GM23338 (cell line): ENCODE measurements around the gene AJM1. TPM values are rescaled to one million over a fixed set of nuclear protein-coding genes. Genes with fewer than 3 reads are reported as not detected.

Source experiments
- ATAC-seq: fragments of 200-7000 bp; cut with Tn5 transposase; 3 replicates; pipeline ENCODE4 v1.9.1; 2020
- DNase-seq: peaks from one replicate; pipeline ENCODE4 v3.0.0-alpha.2; 2015; ENCODE audit warnings: low spot score
- H2AFZ ChIP-seq: fragments of 200-600 bp; sonication (generic); 2 replicates; pipeline ENCODE4 v1.8.0; 2016; ENCODE audit warnings: antibody characterized with exemption, mild to moderate bottlenecking, moderate library complexity
- H3F3A ChIP-seq: fragments of 200-600 bp; sonication (generic); replicated peaks from 2 replicates; pipeline ENCODE4 v1.8.0; 2017; ENCODE audit warnings: antibody characterized with exemption, mixed run types, low read depth
- H3K27ac ChIP-seq: fragments of 200-600 bp; sonication (generic); 2 replicates; pipeline ENCODE4 v1.6.1; 2016; ENCODE audit warnings: low read depth
- H3K27me3 ChIP-seq: fragments of 200-600 bp; sonication (generic); 2 replicates; pipeline ENCODE4 v1.8.0; 2016; ENCODE audit warnings: mild to moderate bottlenecking, mixed run types, moderate library complexity; ENCODE audit not compliant: insufficient read depth
- H3K36me3 ChIP-seq: fragments of 200-600 bp; sonication (generic); 2 replicates; pipeline ENCODE4 v1.8.0; 2016; ENCODE audit warnings: mild to moderate bottlenecking; ENCODE audit not compliant: insufficient read depth
- H3K4me1 ChIP-seq: fragments of 200-600 bp; sonication (generic); 2 replicates; pipeline ENCODE4 v1.8.0; 2016; ENCODE audit warnings: mild to moderate bottlenecking, moderate library complexity; ENCODE audit not compliant: insufficient read depth
- H3K4me2 ChIP-seq: fragments of 200-600 bp; sonication (generic); 2 replicates; pipeline ENCODE4 v1.7.1; 2017; ENCODE audit warnings: mixed run types
- H3K4me3 ChIP-seq: fragments of 200-600 bp; sonication (generic); 2 replicates; pipeline ENCODE4 v1.6.1; 2016; ENCODE audit warnings: mixed run types
- H3K79me2 ChIP-seq: fragments of 200-600 bp; sonication (generic); replicated peaks from 2 replicates; pipeline ENCODE4 v1.8.0; 2017; ENCODE audit warnings: mild to moderate bottlenecking; ENCODE audit not compliant: insufficient read depth
- H3K9me2 ChIP-seq: fragments of 200-600 bp; sonication (generic); 2 replicates; pipeline ENCODE4 v1.8.0; 2017; ENCODE audit not compliant: insufficient read depth
- H4K20me1 ChIP-seq: fragments of 200-600 bp; sonication (generic); replicated peaks from 2 replicates; pipeline ENCODE4 v1.8.0; 2017; ENCODE audit warnings: mild to moderate bottlenecking; ENCODE audit not compliant: insufficient read depth
- H3K27ac Mint-ChIP-seq: 2 replicates; pipeline ENCODE4 v1.8.0; 2020; ENCODE audit warnings: inconsistent platforms, mild to moderate bottlenecking, moderate library complexity, mixed read lengths
- H3K27me3 Mint-ChIP-seq: 3 replicates; pipeline ENCODE4 v1.8.0; 2022; ENCODE audit warnings: low read depth, mild to moderate bottlenecking, moderate library complexity, mixed read lengths, inconsistent platforms; ENCODE audit not compliant: insufficient read depth, poor library complexity
- H3K36me3 Mint-ChIP-seq: 3 replicates; pipeline ENCODE4 v1.8.0; 2021; ENCODE audit warnings: low read depth, mild to moderate bottlenecking, inconsistent platforms, moderate library complexity, mixed read lengths
- H3K4me1 Mint-ChIP-seq: 3 replicates; pipeline ENCODE4 v1.8.0; 2020; ENCODE audit warnings: mild to moderate bottlenecking, inconsistent platforms, mixed read lengths
- H3K4me3 Mint-ChIP-seq: 3 replicates; pipeline ENCODE4 v1.8.0; 2021; ENCODE audit warnings: moderate library complexity, mild to moderate bottlenecking, inconsistent platforms, mixed read lengths
- H3K9me3 Mint-ChIP-seq: 3 replicates; pipeline ENCODE4 v1.8.0; 2020; ENCODE audit warnings: moderate library complexity, mild to moderate bottlenecking, inconsistent platforms, mixed read lengths
- CREB1 ChIP-seq: fragments of 250-450 bp; sonication (Bioruptor Pico); IDR thresholded peaks from 2 replicates; pipeline ENCODE4 v1.5.0; 2020; ENCODE audit warnings: low read depth, mild to moderate bottlenecking, moderate library complexity
- CTCF ChIP-seq, 2 experiments: fragments of 200-600 bp in 1 of 2; sonication (generic) in 1 of 2; conservative IDR thresholded peaks; 2 replicates each; pipeline versions ENCODE4 v1.5.1 to v1.6.1; 2016 to 2017; ENCODE audit warnings: antibody characterized with exemption in 2 of 2, low read depth in 2 of 2, mild to moderate bottlenecking in 2 of 2, moderate library complexity in 1 of 2
- EZH2 ChIP-seq: fragments of 200-600 bp; sonication (generic); IDR thresholded peaks from one replicate; pipeline ENCODE4 v1.8.0; 2017; ENCODE audit warnings: antibody characterized with exemption, mild to moderate bottlenecking, low read depth; ENCODE audit not compliant: unreplicated experiment
- EZH2phosphoT487 ChIP-seq: fragments of 200-600 bp; sonication (generic); IDR thresholded peaks from one replicate; pipeline ENCODE4 v1.8.1; 2018; ENCODE audit warnings: antibody characterized with exemption; ENCODE audit not compliant: unreplicated experiment
- JUNB ChIP-seq: IDR thresholded peaks from one replicate; pipeline ENCODE4 v1.6.1; 2016; ENCODE audit warnings: antibody characterized with exemption; ENCODE audit not compliant: unreplicated experiment
- NANOG ChIP-seq: IDR thresholded peaks from 2 replicates; pipeline ENCODE4 v1.6.1; 2016; ENCODE audit warnings: antibody characterized with exemption, borderline replicate concordance
- POLR2AphosphoS5 ChIP-seq: IDR thresholded peaks from 2 replicates; pipeline ENCODE4 v1.6.1; 2016; ENCODE audit warnings: antibody characterized with exemption, low read depth
- REST ChIP-seq: IDR thresholded peaks from one replicate; pipeline ENCODE4 v1.6.1; 2018; ENCODE audit warnings: antibody characterized with exemption; ENCODE audit not compliant: unreplicated experiment
- STAT1 ChIP-seq: IDR thresholded peaks from one replicate; pipeline ENCODE4 v1.6.1; 2016; ENCODE audit warnings: antibody characterized with exemption; ENCODE audit not compliant: unreplicated experiment
- ZNF114 ChIP-seq: fragments of 250-450 bp; sonication (Bioruptor Pico); IDR thresholded peaks from 2 replicates; pipeline ENCODE4 v1.5.0; 2020; ENCODE audit warnings: mild to moderate bottlenecking, moderate library complexity
- ZNF331 ChIP-seq: fragments of 250-450 bp; sonication (Bioruptor Pico); IDR thresholded peaks from 2 replicates; pipeline ENCODE4 v1.5.0; 2020; ENCODE audit warnings: low read depth, mild to moderate bottlenecking, moderate library complexity
- polyA plus RNA-seq: library from polyadenylated mRNA; unstranded; fragments of >200 nt; fragmentation: Nextera tagmentation; extraction: Ambion mirVana; gene quantifications from 2 replicates; pipeline ENCODE4 v1.2.1, GENCODE V29; 2016
- total RNA-seq: library from RNA; depleted of rRNA; stranded (reverse); fragments of >200 nt; shearing (Covaris generic); gene quantifications from 2 replicates; pipeline ENCODE4 v1.2.3, GENCODE V29; 2014
- TF ChIP-seq, protein P1 (sequence below): IDR thresholded peaks from 2 replicates; pipeline ENCODE4 v1.6.1; 2016; ENCODE audit warnings: antibody characterized with exemption
- TF ChIP-seq, protein P2 (sequence below): fragments of 250-450 bp; sonication (Bioruptor Pico); IDR thresholded peaks from 2 replicates; pipeline ENCODE4 v1.5.0; 2020; ENCODE audit warnings: mild to moderate bottlenecking, moderate library complexity

AJM1 gene
- total and polyA plus RNA-seq, 2 experiments from 2014 or later: 0.36 to 0.49 TPM

- Histone ChIP-seq H3K4me2 (no peak overlapping the region), H3K27ac (no peak overlapping the region), H3K79me2 (no peaks in the 10 kb centered on the region), H3K9me2 (no peaks in the 10 kb centered on the region), H3K4me1 (peaks cover 12% of the 10 kb centered on the region; the same call in 1 of the 2 replicates), H3K36me3 (no peaks in the 10 kb centered on the region), H3F3A (0 out of 2 replicates have a peak, but pooled peaks cover 5% of the 10 kb centered on the region), H3K4me3 (no peak overlapping the region), H3K27me3 (peaks cover 13% of the 10 kb centered on the region), H2AFZ (no peak overlapping the region), H4K20me1 (0 out of 2 replicates have a peak, but pooled peaks cover 3% of the 10 kb centered on the region)
- TF ChIP-seq EZH2phosphoT487 (no peak), CREB1 (CRISPR knock-in tag) (no peak), REST (no peak), NANOG (no peak), STAT1 (no peak), POLR2AphosphoS5 (no peak), JUNB (no peak), ZNF114 (CRISPR knock-in tag) (no peak), EZH2 (no peak), ZNF331 (no peak), CTCF (conservative IDR thresholded peaks at IDR 0.05; ENCODE audit: low read depth in 2 of 2) (no peak)
- TF ChIP-seq, protein P1, sequence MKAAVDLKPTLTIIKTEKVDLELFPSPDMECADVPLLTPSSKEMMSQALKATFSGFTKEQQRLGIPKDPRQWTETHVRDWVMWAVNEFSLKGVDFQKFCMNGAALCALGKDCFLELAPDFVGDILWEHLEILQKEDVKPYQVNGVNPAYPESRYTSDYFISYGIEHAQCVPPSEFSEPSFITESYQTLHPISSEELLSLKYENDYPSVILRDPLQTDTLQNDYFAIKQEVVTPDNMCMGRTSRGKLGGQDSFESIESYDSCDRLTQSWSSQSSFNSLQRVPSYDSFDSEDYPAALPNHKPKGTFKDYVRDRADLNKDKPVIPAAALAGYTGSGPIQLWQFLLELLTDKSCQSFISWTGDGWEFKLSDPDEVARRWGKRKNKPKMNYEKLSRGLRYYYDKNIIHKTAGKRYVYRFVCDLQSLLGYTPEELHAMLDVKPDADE: no peak
- TF ChIP-seq, protein P2, sequence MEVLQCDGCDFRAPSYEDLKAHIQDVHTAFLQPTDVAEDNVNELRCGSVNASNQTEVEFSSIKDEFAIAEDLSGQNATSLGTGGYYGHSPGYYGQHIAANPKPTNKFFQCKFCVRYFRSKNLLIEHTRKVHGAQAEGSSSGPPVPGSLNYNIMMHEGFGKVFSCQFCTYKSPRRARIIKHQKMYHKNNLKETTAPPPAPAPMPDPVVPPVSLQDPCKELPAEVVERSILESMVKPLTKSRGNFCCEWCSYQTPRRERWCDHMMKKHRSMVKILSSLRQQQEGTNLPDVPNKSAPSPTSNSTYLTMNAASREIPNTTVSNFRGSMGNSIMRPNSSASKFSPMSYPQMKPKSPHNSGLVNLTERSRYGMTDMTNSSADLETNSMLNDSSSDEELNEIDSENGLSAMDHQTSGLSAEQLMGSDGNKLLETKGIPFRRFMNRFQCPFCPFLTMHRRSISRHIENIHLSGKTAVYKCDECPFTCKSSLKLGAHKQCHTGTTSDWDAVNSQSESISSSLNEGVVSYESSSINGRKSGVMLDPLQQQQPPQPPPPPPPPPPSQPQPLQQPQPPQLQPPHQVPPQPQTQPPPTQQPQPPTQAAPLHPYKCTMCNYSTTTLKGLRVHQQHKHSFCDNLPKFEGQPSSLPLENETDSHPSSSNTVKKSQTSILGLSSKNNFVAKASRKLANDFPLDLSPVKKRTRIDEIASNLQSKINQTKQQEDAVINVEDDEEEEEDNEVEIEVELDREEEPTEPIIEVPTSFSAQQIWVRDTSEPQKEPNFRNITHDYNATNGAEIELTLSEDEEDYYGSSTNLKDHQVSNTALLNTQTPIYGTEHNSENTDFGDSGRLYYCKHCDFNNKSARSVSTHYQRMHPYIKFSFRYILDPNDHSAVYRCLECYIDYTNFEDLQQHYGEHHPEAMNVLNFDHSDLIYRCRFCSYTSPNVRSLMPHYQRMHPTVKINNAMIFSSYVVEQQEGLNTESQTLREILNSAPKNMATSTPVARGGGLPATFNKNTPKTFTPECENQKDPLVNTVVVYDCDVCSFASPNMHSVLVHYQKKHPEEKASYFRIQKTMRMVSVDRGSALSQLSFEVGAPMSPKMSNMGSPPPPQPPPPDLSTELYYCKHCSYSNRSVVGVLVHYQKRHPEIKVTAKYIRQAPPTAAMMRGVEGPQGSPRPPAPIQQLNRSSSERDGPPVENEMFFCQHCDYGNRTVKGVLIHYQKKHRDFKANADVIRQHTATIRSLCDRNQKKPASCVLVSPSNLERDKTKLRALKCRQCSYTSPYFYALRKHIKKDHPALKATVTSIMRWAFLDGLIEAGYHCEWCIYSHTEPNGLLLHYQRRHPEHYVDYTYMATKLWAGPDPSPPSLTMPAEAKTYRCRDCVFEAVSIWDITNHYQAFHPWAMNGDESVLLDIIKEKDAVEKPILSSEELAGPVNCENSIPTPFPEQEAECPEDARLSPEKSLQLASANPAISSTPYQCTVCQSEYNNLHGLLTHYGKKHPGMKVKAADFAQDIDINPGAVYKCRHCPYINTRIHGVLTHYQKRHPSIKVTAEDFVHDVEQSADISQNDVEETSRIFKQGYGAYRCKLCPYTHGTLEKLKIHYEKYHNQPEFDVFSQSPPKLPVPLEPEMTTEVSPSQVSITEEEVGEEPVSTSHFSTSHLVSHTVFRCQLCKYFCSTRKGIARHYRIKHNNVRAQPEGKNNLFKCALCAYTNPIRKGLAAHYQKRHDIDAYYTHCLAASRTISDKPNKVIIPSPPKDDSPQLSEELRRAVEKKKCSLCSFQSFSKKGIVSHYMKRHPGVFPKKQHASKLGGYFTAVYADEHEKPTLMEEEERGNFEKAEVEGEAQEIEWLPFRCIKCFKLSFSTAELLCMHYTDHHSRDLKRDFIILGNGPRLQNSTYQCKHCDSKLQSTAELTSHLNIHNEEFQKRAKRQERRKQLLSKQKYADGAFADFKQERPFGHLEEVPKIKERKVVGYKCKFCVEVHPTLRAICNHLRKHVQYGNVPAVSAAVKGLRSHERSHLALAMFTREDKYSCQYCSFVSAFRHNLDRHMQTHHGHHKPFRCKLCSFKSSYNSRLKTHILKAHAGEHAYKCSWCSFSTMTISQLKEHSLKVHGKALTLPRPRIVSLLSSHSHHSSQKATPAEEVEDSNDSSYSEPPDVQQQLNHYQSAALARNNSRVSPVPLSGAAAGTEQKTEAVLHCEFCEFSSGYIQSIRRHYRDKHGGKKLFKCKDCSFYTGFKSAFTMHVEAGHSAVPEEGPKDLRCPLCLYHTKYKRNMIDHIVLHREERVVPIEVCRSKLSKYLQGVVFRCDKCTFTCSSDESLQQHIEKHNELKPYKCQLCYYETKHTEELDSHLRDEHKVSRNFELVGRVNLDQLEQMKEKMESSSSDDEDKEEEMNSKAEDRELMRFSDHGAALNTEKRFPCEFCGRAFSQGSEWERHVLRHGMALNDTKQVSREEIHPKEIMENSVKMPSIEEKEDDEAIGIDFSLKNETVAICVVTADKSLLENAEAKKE: no peak
- ATAC-seq: no peak
- Mint-ChIP-seq H3K4me3 (no peak overlapping the region), H3K36me3 (peaks cover 2% of the 10 kb centered on the region; the same call in 2 of the 3 replicates), H3K27me3 (peaks cover 47% of the 10 kb centered on the region), H3K27ac (no peak overlapping the region), H3K4me1 (peaks cover 17% of the 10 kb centered on the region; the same call in 2 of the 3 replicates), H3K9me3 (no peaks in the 10 kb centered on the region)
- DNase-seq: no peak
These were observed 3.4 kb downstream of the AJM1 start for GRCh38 chr9:136845465-136846260.
